ENCODE measurements around the gene GRSF1.
A peak's percentile ranks its signal among the peaks of the same experiment; 100 is the strongest.

GRSF1 gene, protein sequence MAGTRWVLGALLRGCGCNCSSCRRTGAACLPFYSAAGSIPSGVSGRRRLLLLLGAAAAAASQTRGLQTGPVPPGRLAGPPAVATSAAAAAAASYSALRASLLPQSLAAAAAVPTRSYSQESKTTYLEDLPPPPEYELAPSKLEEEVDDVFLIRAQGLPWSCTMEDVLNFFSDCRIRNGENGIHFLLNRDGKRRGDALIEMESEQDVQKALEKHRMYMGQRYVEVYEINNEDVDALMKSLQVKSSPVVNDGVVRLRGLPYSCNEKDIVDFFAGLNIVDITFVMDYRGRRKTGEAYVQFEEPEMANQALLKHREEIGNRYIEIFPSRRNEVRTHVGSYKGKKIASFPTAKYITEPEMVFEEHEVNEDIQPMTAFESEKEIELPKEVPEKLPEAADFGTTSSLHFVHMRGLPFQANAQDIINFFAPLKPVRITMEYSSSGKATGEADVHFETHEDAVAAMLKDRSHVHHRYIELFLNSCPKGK

DNA sequence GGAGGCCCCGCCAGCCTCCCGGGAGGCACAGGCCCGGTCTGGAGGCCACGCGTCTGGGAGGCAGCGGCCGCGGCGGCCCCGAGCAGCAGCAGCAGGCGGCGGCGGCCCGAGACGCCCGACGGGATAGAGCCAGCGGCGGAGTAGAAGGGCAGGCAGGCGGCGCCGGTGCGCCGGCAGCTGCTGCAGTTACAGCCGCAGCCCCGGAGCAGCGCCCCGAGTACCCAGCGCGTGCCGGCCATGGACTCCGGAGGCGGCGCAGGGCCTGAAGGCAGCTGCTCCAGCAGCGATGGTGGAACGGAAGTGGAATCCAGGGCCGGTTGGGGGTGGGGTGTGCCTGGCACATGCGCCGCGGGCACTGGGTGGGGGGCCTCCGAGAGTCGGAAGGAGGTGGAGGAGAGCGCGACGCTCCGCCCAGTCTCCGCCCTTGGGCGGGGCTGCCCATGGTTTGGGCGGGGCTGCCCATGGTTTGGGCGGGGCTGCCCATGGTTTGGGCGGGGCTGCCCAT, at the start of gene GRSF1:
Gene GRSF1 (minus strand): TSS at position 302 of the 505 bp plus-strand sequence. CDS start 63 bp downstream, at position 239.
- ATAC-seq (peak; percentile 86), DNase-seq (peak; percentile 93)
- Mint-ChIP-seq H3K27me3 (no peaks in the 10 kb centered on the region), H3K9me3 (no peaks in the 10 kb centered on the region), H3K4me1 (peaks cover 61% of the 10 kb centered on the region), H3K4me3 (peak within 1 kb of the TSS; percentile 97 to 98), H3K27ac (peak within 1 kb of the TSS; percentile 98)

DNA sequence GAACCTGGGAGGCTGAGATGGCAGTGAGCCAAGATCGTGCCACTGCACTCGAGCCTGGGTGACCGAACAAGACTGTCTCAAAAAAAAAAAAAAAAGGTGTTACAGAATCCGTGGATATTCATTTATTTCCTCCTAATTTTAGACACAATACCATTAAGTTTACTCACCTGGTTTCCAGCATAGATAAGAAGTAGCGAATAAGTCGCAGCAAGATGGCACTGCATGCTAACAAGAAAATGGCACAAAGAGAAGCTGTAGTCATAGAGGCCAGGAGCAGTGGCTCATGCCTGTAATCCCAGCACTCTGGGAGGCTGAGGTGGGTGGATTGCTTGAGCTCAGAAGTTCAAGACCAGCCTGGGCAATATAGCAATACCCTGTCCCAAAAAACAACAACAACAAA, 45.5 kb upstream of the GRSF1 start:
- H3K27ac Mint-ChIP-seq: no peak overlapping the region
- H3K4me3 Mint-ChIP-seq: no peak overlapping the region
- ATAC-seq: no peak
- no peaks in the 10 kb centered on the region for H3K27me3 Mint-ChIP-seq
- H3K9me3 Mint-ChIP-seq: no peaks in the 10 kb centered on the region
- H3K4me1 Mint-ChIP-seq: no peaks in the 10 kb centered on the region
- no peak for DNase-seq

DNA sequence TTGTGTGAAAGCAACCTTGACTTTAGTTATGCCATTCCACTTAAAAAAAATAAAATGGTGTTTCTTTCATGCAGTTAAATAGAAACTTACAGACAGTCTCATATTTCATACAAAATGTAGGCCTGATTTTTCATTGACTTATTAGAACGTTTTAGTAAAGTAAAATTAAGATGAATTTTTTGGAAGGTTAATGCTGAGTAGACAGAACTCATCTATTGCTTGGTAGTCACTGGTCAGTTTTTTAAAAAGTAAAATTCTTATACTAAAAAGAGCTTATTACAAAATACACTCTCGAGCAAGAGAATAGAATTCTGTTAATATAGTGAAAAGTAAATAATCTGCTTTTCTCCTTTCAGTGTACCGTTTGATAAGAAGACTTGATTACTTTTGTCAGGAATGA, 41.0 kb upstream of the GRSF1 start:
- no peaks in the 10 kb centered on the region for H3K4me1 Mint-ChIP-seq
- no peak for ATAC-seq

DNA sequence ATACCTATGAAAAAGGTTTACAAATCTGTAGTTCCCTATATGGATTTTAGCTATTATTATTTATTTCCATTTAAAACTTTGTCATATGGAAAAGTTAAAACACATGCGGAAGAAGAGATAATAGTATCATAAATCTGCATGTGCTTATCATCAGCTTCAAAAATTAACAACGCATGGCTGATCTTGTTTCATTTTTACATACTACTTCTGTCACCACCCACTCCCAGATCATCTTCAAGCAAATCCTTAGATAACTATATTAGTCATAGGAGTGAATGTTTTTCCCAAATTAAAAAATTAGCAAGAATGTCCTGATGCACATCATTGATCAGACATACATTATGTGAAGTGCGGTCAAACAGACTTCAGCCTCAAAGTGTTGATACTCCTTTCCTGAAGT, 37.9 kb upstream of the GRSF1 start:
- H3K9me3 Mint-ChIP-seq: no peaks in the 10 kb centered on the region
- no peaks in the 10 kb centered on the region for H3K4me1 Mint-ChIP-seq
- DNase-seq (no peak), ATAC-seq (no peak)
- H3K4me3 Mint-ChIP-seq: no peak overlapping the region
- H3K27me3 Mint-ChIP-seq: no peaks in the 10 kb centered on the region
- H3K27ac Mint-ChIP-seq: no peak overlapping the region

More for the DNA sequence above, 41.0 kb upstream of the GRSF1 start:
- Mint-ChIP-seq H3K9me3 (no peaks in the 10 kb centered on the region), H3K27ac (no peak overlapping the region), H3K4me3 (no peak overlapping the region), H3K27me3 (no peaks in the 10 kb centered on the region)
- no peak for DNase-seq

DNA sequence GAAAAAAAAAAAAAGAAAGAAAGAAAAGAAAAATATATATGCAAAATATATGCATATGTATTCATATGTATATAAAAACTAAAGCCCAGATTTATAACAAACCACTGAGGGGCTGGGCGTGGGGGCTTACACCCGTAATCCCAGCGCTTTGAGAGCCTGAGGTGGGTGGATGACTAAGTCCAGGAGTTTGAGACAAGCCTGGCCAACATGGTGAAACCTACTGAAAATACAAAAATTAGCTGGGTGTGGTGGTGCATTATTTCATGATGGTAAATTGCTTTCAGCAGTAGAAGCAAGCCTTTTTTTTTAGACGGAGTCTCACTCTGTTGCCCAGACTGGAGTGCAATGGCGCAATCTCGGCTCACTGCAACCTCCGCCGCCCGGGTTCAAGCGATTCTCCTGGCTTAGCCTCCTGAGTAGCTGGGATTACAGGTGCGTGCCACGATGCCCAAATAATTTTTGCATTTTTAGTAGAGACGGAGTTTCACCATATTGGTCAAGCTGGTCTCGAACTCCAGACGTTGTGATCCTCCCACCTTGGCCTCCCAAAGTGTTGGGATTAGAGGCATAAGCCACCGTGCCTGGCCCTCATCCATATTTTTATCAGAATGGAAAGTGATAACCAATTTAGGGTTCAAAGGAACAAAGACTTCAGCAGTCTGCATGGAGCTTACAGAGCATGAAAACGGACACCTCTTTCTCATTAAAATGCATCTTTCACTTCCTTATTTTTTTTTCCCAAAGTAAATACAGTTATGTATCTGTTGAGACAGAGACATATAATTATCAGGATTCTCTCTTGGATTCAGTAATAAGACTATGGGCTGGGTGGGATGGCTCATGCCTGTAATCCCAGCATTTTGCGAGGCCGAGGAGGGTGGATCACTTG, 34.8 kb upstream of the GRSF1 start:
- no peak for DNase-seq

DNA sequence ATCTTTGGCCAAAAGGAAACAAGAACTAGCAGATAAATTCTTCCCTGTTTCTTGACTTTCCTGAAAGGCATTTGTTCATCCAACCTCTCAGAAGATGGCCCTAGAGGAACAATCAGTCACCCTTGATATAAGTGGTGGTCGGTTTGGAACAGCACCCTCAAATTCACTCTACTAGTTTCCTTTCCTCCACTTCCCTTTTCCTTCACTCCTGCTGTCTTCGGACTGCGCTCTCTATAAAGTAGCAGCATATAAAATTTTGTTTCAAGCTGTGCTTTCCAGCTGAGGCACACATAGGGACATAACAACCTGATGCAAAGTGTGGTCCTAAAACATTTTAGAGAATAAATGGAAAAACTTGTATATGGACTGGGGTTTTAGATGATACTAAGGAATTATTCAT, 33.5 kb upstream of the GRSF1 start:
- H3K4me1 Mint-ChIP-seq: no peaks in the 10 kb centered on the region
- H3K27me3 Mint-ChIP-seq: no peaks in the 10 kb centered on the region
- H3K27ac Mint-ChIP-seq: no peak overlapping the region
- DNase-seq (no peak), ATAC-seq (no peak)
- H3K4me3 Mint-ChIP-seq: no peak overlapping the region
- no peaks in the 10 kb centered on the region for H3K9me3 Mint-ChIP-seq

More for the DNA sequence above, 34.8 kb upstream of the GRSF1 start:
- H3K9me3 Mint-ChIP-seq: no peaks in the 10 kb centered on the region
- no peaks in the 10 kb centered on the region for H3K27me3 Mint-ChIP-seq
- H3K4me3 Mint-ChIP-seq: no peak overlapping the region
- H3K4me1 Mint-ChIP-seq: no peaks in the 10 kb centered on the region
- H3K27ac Mint-ChIP-seq: no peak overlapping the region
- no peak for ATAC-seq

DNA sequence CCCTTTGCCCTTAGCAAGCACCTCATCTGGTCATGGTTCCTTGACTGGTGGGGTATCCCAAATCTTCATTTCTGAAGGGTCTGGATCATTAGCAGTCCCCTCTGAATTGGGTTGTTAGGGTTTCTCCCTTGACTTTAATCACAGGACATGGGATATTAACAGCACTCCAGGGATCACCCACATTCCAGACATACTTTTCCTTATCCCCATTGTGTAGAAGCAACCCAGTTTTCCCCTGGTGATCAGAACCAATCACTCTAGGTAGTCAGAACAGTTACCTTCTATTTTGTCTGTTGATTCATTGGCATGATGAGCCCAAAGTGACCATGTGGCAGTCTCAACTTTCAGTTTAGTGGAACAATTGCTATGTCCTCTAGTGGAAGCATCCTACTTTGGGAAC, 29.1 kb upstream of the GRSF1 start:
- Mint-ChIP-seq H3K4me1 (no peaks in the 10 kb centered on the region), H3K27ac (no peak overlapping the region), H3K27me3 (no peaks in the 10 kb centered on the region), H3K9me3 (no peaks in the 10 kb centered on the region), H3K4me3 (no peak overlapping the region)
- DNase-seq: no peak
- ATAC-seq: no peak

DNA sequence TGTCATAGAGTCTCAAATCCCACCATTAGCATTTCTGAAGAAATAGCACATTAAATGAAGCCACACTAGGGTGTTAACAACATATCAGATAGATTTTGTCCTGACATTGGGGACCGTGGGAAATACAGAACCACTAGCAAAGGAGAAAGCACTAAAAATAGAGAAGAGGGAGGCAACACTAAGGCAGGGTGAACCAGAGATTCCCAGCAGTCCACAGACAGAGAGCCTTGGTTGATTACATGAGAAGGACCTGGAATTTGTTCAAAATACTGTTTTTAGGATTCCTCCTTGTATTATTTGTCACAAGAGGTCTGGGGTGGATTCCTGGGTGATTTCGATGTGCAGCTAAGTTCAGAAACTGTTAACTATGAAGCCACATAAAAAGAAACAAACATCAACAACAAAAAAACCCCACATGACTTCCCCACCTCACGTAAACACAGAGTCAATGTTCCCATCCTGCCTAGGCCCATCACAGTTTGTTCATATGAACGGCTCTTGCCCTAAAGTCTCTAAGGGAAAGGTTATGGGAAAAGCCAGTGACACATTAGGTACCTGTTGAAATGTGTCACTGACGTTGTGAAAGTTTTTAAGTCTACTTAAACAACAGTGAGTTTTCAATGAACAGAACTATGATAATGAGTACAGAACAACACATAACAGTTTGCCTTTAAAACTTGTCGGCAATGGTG, 23.6 kb upstream of the GRSF1 start:
- ATAC-seq (peak; percentile 96), DNase-seq (peak in 1 of 2 donors; percentile 26)
- Mint-ChIP-seq H3K27me3 (no peaks in the 10 kb centered on the region), H3K9me3 (no peaks in the 10 kb centered on the region), H3K4me3 (peak overlapping the region in 1 of 2 donors; percentile 59), H3K27ac (peak overlapping the region; percentile 56 to 86), H3K4me1 (peaks cover 8% of the 10 kb centered on the region)

DNA sequence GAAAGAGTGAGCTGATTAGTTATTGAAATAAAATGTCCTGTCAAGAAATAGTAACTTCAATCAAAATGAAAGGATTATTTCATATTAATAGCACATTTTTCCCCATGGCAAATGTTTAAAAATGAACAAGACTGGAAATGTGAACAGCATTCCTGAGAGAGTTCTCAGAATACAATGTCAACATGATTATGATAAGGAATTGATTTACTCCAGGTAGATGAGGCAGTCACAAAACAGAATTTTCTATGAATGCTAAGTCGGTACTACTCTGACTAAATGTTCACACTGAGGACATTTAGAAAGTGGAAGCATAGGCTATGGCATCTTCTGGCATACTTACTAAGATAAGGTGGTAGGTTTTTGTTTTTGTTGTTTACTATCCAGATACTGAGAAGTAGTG, 19.4 kb upstream of the GRSF1 start:
- H3K27ac Mint-ChIP-seq: no peak overlapping the region
- H3K27me3 Mint-ChIP-seq: no peaks in the 10 kb centered on the region
- no peak overlapping the region for H3K4me3 Mint-ChIP-seq
- no peak for DNase-seq
- peaks cover 8% of the 10 kb centered on the region for H3K4me1 Mint-ChIP-seq
- no peak for ATAC-seq
- H3K9me3 Mint-ChIP-seq: no peaks in the 10 kb centered on the region

DNA sequence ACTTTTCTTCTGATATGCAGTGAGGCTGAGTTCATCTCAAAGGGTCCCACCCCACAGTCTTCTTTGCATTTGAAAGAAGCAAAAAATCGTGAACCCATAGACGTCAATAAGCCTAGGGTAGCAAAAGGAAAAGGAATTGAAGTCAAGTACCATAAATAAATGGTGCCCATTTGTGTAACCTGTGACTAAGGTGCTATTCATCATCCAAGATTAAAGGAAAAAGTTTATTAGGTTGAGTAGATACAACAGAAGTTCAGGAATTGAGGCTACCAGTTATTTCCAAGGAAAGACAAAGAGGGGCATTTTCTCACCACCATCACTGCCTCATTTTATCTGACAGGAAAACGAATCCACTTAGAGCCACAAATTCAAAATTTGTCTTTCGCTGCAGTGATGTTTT, 18.8 kb upstream of the GRSF1 start:
- DNase-seq (no peak), ATAC-seq (no peak)
- Mint-ChIP-seq H3K27ac (no peak overlapping the region), H3K4me1 (peaks cover 6% of the 10 kb centered on the region), H3K27me3 (no peaks in the 10 kb centered on the region), H3K4me3 (no peak overlapping the region), H3K9me3 (no peaks in the 10 kb centered on the region)

DNA sequence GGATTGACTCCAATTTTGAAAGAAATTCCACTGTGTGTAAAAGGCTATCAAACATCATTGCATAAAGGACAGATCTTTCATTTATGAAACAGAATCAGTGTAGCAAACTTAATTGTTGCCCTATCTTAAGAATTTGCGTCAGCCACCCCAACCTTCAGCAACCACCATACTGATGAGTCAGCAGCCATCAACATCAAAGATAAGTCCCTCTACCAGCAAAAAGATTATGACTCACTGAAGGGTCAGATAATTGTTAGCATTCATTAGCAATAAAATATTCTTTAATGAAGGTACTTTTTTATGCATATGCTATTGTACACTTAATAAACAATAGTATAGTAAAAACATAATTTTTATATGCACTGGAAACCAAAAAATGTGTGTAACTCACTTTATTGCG, 15.8 kb upstream of the GRSF1 start:
- Mint-ChIP-seq H3K4me3 (no peak overlapping the region), H3K4me1 (no peaks in the 10 kb centered on the region), H3K27me3 (no peaks in the 10 kb centered on the region), H3K9me3 (no peaks in the 10 kb centered on the region), H3K27ac (no peak overlapping the region)
- no peak for ATAC-seq
- no peak for DNase-seq

DNA sequence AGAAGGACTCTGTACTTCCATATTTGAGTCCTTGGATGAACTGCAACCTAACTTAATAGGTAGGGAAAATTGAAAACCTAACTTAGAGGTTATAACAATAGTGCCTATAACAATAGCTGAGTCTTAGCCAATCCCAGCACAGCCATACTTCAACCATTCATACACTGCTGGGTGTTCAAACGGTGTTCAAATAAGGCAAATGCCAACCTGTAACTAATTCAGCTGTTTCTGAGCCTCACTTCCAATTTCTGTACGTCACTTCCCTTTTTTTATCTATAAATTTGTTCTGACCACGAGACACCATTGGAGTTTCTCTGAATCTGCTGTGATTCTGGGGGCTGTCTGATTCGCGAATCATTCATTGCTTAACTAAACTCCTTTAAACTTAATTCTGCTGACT, 9.6 kb upstream of the GRSF1 start:
- no peaks in the 10 kb centered on the region for H3K9me3 Mint-ChIP-seq
- H3K4me3 Mint-ChIP-seq: no peak overlapping the region
- no peaks in the 10 kb centered on the region for H3K27me3 Mint-ChIP-seq
- no peak overlapping the region for H3K27ac Mint-ChIP-seq
- DNase-seq (no peak), ATAC-seq (no peak)
- peaks cover 7% of the 10 kb centered on the region for H3K4me1 Mint-ChIP-seq

DNA sequence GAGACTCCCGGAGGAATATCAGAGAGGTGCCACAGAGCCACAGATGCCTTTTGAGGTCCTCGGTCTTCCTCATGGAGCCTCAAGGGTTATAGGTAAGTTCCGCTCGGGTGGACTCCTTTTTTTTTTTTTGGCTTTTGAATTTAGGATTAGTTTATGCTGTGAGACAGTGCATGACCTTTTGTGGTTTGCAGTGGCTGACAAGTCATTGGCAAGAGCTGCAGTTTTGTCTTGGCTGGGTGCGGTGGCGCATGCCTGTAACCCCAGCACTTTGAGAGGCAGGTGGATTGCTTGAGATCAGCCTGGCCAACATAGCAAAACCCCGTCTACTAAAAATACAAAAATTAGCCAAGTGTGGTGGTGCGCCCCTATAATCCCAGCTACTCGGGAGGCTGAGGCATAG, 4.5 kb upstream of the GRSF1 start:
- no peaks in the 10 kb centered on the region for H3K9me3 Mint-ChIP-seq
- H3K27me3 Mint-ChIP-seq: no peaks in the 10 kb centered on the region
- peak in 1 of 2 donors; percentile 7 for DNase-seq
- ATAC-seq: no peak
- peaks cover 50% of the 10 kb centered on the region for H3K4me1 Mint-ChIP-seq
- H3K27ac Mint-ChIP-seq: peak overlapping the region in 1 of 2 donors; percentile 57
- no peak overlapping the region for H3K4me3 Mint-ChIP-seq

DNA sequence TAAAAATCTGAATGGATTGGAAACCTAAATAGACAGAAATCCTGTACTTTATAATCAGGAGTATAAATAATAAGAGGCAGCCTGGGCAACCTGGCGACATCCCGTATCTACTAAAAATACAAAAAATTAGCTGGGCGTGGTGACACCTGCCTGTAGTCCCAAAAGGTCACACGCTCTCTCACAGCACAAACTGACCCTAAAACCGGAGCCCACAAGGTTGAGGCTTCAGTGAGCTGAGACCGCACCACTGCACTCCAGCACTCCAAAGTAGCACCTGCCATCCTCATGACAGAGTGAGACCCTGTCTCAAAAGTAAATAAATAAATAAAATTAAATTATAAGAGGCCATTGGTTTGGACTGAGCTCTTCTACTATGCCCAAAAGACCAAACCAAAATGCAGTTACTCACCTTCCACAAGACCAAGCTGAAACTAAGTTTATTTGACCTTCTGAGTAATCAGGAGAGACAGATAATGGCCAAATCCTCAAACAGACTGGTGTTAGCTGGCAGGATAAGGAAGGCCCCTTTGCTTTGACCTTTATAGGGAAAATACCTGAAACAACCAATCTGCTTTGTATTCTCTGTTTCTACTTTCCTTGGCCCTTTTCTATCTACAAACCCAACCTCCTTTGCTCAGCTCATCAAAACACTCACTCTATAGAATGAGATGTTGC, 3.2 kb upstream of the GRSF1 start:
- Mint-ChIP-seq H3K27me3 (no peaks in the 10 kb centered on the region), H3K4me3 (peak overlapping the region; percentile 66 to 67), H3K27ac (peak overlapping the region; percentile 13 to 84), H3K4me1 (peaks cover 50% of the 10 kb centered on the region), H3K9me3 (no peaks in the 10 kb centered on the region)
- peak; percentile 51 for ATAC-seq
- peak; percentile 5 to 24 for DNase-seq

DNA sequence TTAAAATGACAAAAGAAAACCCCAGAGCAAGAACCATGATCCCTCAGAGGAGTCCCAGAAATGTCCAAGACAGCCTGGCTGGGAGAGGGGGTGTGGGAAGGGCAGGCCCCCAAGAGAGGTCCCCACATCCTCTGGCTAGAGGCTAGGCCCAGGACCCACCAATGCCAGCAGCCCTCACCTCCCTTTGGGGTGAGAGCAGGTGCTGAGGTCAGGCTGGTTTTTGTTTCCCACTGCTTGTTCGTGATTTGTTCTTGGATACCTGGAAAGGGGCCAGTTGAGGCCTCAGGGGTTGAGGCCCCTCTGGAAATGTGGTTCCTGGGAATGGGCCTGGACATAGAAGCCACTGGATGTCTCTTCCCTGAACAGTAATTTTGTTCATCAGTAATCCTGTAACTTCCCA, 2.3 kb upstream of the GRSF1 start:
- DNase-seq: no peak
- Mint-ChIP-seq H3K4me1 (peaks cover 52% of the 10 kb centered on the region), H3K9me3 (no peaks in the 10 kb centered on the region), H3K4me3 (peak overlapping the region in 1 of 2 donors; percentile 45), H3K27me3 (no peaks in the 10 kb centered on the region), H3K27ac (peak overlapping the region in 1 of 2 donors; percentile 54)
- ATAC-seq: no peak

Data from stimulated activated naive CD8-positive, alpha-beta T cell treated with anti-CD3 and anti-CD28 coated beads, Interleukin-15, amount 100 ng/mL, for 72 hours (primary cell).